Keratinocyte (primary cell): Measurements from ENCODE around the gene BANP.

Experiments used
- CTCF ChIP-seq, 3 experiments: IDR thresholded peaks in 1 of 3; conservative IDR thresholded peaks in 1 of 3; optimal IDR thresholded peaks in 1 of 3; 2 replicates in 2 of 3; 3 replicates in 1 of 3; pipeline versions ENCODE3 to v1.5.1; 2011; ENCODE audit warnings: low read length in 3 of 3, mild to moderate bottlenecking in 3 of 3, moderate library complexity in 2 of 3, control low read depth in 1 of 3, inconsistent platforms in 1 of 3; ENCODE audit not compliant: insufficient read depth in 2 of 3; ENCODE audit errors: extremely low read depth in 1 of 3
- EZH2 ChIP-seq: IDR thresholded peaks from one replicate; pipeline ENCODE4 v1.6.1; 2012; ENCODE audit warnings: inconsistent platforms, mild to moderate bottlenecking, low read length, moderate library complexity

- TF ChIP-seq CTCF (optimal IDR thresholded peaks at IDR 0.05 in 1 of 3, IDR thresholded peaks at IDR 0.05 in 1 of 3, conservative IDR thresholded peaks at IDR 0.05 in 1 of 3; ENCODE audit: extremely low read depth in 1 of 3, insufficient read depth in 2 of 3, low read length in 3 of 3) = no peak
- no peak for TF ChIP-seq EZH2
These were observed 32.9 kb upstream of the BANP start for GRCh38 chr16:87918338-87918737.
